Fibroblast of pulmonary artery (primary cell): ENCODE data around the gene GADL1.

Source experiments
- DNase-seq: peaks from one replicate; pipeline ENCODE4 v3.0.0-alpha.2; 2010; ENCODE audit warnings: low read depth
- H3K4me3 ChIP-seq: replicated peaks from 2 replicates; pipeline ENCODE4 v1.5.1; 2011; ENCODE audit warnings: low read depth, mild to moderate bottlenecking, control low read depth, low read length, moderate library complexity
- TF ChIP-seq, protein P1 (sequence below): IDR thresholded peaks from 2 replicates; pipeline ENCODE4 v1.5.1; 2011; ENCODE audit warnings: mild to moderate bottlenecking, control low read depth, low read length, inconsistent platforms; ENCODE audit errors: missing control alignments

GADL1 gene

DNA sequence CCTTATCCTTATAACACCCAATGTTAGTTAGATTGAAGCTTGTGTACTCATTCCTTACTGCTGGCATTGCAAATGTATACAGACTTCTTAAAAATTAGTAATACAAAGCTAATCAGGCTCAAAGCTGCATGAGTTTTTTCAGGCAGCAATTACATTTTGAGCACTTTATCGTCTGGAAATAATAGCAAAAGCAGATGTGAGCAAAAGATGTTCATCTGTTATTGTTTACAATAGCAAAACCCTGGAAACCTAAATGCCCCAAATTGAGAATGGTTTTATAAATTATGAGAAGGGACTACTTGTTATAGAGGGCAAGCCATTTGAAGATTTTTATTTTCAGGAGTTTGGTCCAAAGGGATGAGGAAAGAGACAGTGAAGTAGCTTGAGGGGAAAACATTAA lies 126.4 kb downstream of the GADL1 start:
- H3K4me3 ChIP-seq, result no peak overlapping the region
- TF ChIP-seq, protein P1, sequence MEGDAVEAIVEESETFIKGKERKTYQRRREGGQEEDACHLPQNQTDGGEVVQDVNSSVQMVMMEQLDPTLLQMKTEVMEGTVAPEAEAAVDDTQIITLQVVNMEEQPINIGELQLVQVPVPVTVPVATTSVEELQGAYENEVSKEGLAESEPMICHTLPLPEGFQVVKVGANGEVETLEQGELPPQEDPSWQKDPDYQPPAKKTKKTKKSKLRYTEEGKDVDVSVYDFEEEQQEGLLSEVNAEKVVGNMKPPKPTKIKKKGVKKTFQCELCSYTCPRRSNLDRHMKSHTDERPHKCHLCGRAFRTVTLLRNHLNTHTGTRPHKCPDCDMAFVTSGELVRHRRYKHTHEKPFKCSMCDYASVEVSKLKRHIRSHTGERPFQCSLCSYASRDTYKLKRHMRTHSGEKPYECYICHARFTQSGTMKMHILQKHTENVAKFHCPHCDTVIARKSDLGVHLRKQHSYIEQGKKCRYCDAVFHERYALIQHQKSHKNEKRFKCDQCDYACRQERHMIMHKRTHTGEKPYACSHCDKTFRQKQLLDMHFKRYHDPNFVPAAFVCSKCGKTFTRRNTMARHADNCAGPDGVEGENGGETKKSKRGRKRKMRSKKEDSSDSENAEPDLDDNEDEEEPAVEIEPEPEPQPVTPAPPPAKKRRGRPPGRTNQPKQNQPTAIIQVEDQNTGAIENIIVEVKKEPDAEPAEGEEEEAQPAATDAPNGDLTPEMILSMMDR, result no peak
- DNase-seq, result no peak

DNA sequence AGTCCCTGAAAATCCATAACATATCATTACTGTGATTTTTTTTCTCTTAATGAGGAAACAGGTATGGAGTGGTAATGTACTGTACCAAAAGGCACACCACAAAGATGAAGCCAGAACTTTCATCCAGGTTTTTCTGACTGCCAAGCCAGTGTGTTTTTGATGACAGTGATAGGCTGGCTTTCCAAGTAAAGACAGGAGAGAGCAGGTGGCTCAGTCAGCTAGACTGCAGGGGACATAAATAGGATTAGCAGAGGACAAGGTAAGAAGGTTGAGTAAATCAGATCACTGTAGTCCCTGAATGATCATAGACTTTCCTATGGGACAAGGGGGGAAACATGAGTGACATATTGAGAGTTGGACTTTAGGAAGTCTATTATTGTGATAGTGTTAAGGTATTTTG lies 127.9 kb downstream of the GADL1 start:
- no peak overlapping the region for H3K4me3 ChIP-seq
- DNase-seq, result no peak
- TF ChIP-seq, protein P1, result no peak

DNA sequence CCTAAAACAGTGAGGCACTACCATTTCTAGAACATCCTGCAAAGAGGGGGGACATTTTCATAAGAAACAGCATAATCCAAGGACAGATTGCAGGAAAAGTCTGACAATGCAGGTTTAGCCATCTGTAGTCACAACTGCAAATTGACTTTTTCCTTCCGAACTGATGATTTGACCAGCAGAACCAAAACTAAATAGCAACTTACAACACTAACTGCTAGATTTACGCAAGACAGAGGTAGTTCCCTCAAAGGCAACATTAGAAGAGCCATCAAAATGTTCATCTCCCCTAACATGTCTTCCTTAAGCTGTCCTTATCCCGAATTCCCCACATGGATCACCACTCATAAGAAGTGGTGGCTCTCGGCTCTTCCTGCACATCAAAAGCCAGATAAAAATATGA lies 129.6 kb downstream of the GADL1 start:
- H3K4me3 ChIP-seq, result no peak overlapping the region
- TF ChIP-seq, protein P1, result no peak
- no peak for DNase-seq

DNA sequence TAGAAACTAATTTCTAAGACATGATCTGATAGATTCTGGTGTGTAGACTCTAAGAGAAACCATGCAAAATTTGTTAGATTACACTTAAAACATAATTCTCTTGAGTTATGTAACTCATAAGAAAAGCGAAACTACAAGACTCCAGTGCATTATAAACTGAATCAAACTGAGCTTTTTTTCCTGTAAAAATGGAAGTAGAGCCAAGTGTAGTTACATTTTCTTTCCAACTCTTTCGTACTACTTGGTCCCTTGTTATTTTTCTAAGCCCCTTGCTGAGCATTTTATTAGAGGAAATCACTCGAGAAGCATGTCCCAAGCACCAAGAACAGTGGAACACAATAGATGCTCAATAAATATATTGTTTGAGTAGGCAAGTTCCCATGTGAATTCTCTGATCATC lies 130.2 kb downstream of the GADL1 start:
- no peak overlapping the region for H3K4me3 ChIP-seq
- TF ChIP-seq, protein P1, result no peak
- DNase-seq, result no peak

DNA sequence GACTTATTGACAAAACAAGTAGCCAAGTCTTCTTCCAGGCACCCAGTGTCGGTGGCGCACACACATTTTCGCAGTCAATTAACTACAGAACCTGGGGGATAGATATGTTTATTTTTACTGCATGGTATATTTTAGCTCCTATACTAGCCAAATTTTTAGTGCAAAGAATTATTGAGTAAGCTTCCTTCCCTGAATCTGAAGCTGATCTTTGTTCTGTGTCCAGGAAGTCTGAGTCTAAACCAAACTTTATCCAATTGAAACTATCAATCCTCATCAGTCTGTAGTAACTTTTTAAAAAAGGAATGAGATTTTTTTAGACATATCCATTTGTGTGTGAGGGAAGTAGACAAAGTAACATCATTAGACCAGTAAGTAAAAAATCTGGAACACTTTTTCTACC lies 133.1 kb downstream of the GADL1 start:
- TF ChIP-seq, protein P1, result no peak
- H3K4me3 ChIP-seq, result no peak overlapping the region
- no peak for DNase-seq

DNA sequence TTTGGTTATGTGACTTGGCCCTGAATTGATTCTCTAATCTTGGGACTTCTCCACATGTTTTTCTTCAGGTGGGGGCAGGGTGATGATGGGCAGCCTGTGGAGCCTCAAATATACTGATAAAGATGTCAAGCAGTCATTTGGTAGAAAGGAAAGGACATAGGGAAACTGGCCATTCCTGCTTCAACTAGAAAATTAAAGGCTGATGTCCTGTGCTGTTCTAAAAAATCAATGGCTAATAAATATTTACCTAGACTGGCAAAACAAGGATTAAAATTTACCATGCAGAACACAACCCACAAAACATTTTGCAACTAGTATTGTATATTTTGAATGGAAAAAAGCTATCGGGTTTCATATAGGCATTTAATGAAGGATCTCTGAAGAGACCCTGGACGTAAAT lies 133.7 kb downstream of the GADL1 start:
- TF ChIP-seq, protein P1, result no peak
- H3K4me3 ChIP-seq, result no peak overlapping the region
- no peak for DNase-seq

DNA sequence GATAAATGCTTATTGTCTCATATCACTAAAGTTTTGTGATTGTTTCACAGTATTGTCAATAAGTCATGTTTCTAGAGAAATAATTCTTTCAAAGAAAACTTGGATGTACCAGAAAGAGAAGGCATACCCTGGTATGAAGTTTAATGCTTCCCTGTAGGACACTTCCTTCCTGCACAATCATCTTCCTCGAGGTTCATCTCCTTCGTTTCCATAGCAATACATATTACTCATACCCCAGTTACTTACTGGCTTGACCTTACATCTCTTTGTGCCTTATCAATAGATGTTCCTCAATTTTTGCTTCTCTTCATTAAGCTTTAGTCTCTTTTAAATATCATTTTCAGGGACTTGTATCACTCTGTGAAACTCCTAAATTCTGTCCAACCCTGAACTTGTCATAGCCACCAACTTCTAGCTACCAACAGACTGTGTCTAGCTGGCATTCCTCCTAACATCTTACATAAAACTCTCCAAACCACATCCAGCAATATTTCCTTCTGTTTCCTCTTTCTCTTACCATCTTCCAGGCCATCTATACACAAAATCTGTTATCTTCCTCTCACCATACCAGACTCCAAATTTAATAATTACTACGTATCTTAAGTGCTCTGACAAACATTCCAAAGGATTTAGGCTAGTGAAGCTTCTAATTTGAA lies 134.3 kb downstream of the GADL1 start:
- no peak overlapping the region for H3K4me3 ChIP-seq
- DNase-seq, result no peak
- TF ChIP-seq, protein P1, result no peak
